ENCODE measurements around the gene BTN3A1. TPM values are rescaled to one million over a fixed set of nuclear protein-coding genes. Genes with fewer than 3 reads are reported as not detected.
A peak's percentile ranks its signal among the peaks of the same experiment; 100 is the strongest.

BTN3A1 gene
- total RNA-seq, 1 experiment from 2014 or later, result 5.4 TPM

DNA sequence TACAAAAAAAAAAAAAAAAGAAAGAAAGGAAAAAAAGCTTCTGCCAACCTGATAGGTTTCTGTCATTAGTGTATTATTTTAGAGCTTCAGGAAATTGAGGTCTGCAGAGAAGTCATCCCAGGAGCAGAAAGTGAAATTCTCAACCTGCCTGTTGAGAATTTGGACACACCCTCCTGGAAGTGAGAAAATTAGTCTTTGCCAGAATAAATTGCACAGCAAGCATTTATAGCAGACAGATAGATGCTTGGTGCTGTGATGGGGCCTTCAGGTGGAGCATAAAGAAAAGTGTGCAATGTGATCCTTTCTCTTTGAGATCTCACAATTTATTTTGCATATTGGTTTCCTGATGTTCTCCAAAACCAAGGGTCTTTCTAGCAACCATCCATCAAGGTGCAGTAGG is 14.5 kb upstream of the BTN3A1 start:
- CTCF ChIA-PET, result no interaction called here
- no peak overlapping the region for H3K27ac ChIP-seq (ENCODE audit: low read length)
- no peaks in the 10 kb centered on the region for H3F3A ChIP-seq (ENCODE audit: low read length, unreplicated experiment)
- BruUV-seq (replicated peaks), result no TSS peak
- no peaks in the 10 kb centered on the region for H3K9me2 ChIP-seq (replicated peaks; ENCODE audit: low read length)
- no peak overlapping the region for H3K4me3 ChIP-seq (ENCODE audit: low read length)
- TF ChIP-seq EZH2phosphoT487 (IDR thresholded peaks at IDR 0.05; ENCODE audit: borderline replicate concordance, low read length) (no peak), EZH2 (IDR thresholded peaks at IDR 0.05; ENCODE audit: low read length, unreplicated experiment) (no peak)
- TF ChIP-seq, protein P1, sequence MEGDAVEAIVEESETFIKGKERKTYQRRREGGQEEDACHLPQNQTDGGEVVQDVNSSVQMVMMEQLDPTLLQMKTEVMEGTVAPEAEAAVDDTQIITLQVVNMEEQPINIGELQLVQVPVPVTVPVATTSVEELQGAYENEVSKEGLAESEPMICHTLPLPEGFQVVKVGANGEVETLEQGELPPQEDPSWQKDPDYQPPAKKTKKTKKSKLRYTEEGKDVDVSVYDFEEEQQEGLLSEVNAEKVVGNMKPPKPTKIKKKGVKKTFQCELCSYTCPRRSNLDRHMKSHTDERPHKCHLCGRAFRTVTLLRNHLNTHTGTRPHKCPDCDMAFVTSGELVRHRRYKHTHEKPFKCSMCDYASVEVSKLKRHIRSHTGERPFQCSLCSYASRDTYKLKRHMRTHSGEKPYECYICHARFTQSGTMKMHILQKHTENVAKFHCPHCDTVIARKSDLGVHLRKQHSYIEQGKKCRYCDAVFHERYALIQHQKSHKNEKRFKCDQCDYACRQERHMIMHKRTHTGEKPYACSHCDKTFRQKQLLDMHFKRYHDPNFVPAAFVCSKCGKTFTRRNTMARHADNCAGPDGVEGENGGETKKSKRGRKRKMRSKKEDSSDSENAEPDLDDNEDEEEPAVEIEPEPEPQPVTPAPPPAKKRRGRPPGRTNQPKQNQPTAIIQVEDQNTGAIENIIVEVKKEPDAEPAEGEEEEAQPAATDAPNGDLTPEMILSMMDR (conservative IDR thresholded peaks at IDR 0.05; ENCODE audit: low read depth, low read length), result no peak
- no peaks in the 10 kb centered on the region for H3K79me2 ChIP-seq (ENCODE audit: low read length)
- H3K9ac ChIP-seq (ENCODE audit: low read length), result no peak overlapping the region
- H3K27me3 ChIP-seq (ENCODE audit: low read length), result no peaks in the 10 kb centered on the region
- H2AFZ ChIP-seq (ENCODE audit: low read length), result no peak overlapping the region
- DNase-seq (no peak), ATAC-seq (no peak)
- peaks cover 11% of the 10 kb centered on the region for H3K4me1 ChIP-seq (ENCODE audit: insufficient read depth, low read length)
- H3K9me3 ChIP-seq (ENCODE audit: low read length), result no peaks in the 10 kb centered on the region
- no peak overlapping the region for H3K4me2 ChIP-seq (ENCODE audit: low read length)
- H3K36me3 ChIP-seq (ENCODE audit: low read depth, low read length), result peaks cover 2% of the 10 kb centered on the region; the same call in 1 of the 2 replicates
- intact Hi-C loops (cut with micrococcal nuclease), result no loop called here
- H4K20me1 ChIP-seq (ENCODE audit: low read length), result no peaks in the 10 kb centered on the region
- POLR2A ChIA-PET (ENCODE audit: unreplicated experiment), result no interaction called here

DNA sequence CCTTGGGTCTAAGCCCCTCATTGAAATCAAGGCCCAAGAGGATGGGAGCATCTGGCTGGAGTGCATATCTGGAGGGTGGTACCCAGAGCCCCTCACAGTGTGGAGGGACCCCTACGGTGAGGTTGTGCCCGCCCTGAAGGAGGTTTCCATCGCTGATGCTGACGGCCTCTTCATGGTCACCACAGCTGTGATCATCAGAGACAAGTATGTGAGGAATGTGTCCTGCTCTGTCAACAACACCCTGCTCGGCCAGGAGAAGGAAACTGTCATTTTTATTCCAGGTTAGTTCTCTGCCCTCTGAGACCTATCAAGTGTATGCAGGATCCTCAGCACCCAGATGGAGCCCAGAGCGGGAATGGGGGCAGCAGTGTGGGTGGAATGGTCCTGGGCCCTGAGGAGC is 14.1 kb upstream of the BTN3A1 start:
- no peak overlapping the region for H3K27ac ChIP-seq (ENCODE audit: low read length)
- no peaks in the 10 kb centered on the region for H4K20me1 ChIP-seq (ENCODE audit: low read length)
- ATAC-seq (no peak), DNase-seq (peak; percentile 11)
- no TSS peak for BruUV-seq (replicated peaks)
- no peaks in the 10 kb centered on the region for H3F3A ChIP-seq (ENCODE audit: low read length, unreplicated experiment)
- ChIA-PET CTCF (no interaction called here), POLR2A (ENCODE audit: unreplicated experiment) (no interaction called here)
- H3K4me1 ChIP-seq (ENCODE audit: insufficient read depth, low read length), result peaks cover 11% of the 10 kb centered on the region
- no peaks in the 10 kb centered on the region for H3K27me3 ChIP-seq (ENCODE audit: low read length)
- no peak overlapping the region for H2AFZ ChIP-seq (ENCODE audit: low read length)
- no peak overlapping the region for H3K4me2 ChIP-seq (ENCODE audit: low read length)
- H3K36me3 ChIP-seq (ENCODE audit: low read depth, low read length), result peaks cover 2% of the 10 kb centered on the region; the same call in 1 of the 2 replicates
- intact Hi-C loops (cut with micrococcal nuclease), result no loop called here
- no peak overlapping the region for H3K9ac ChIP-seq (ENCODE audit: low read length)
- no peaks in the 10 kb centered on the region for H3K9me3 ChIP-seq (ENCODE audit: low read length)
- no peaks in the 10 kb centered on the region for H3K79me2 ChIP-seq (ENCODE audit: low read length)
- H3K9me2 ChIP-seq (replicated peaks; ENCODE audit: low read length), result no peaks in the 10 kb centered on the region
- TF ChIP-seq EZH2phosphoT487 (IDR thresholded peaks at IDR 0.05; ENCODE audit: borderline replicate concordance, low read length), result no peak
- no peak for TF ChIP-seq EZH2 (IDR thresholded peaks at IDR 0.05; ENCODE audit: low read length, unreplicated experiment)
- H3K4me3 ChIP-seq (ENCODE audit: low read length), result no peak overlapping the region

DNA sequence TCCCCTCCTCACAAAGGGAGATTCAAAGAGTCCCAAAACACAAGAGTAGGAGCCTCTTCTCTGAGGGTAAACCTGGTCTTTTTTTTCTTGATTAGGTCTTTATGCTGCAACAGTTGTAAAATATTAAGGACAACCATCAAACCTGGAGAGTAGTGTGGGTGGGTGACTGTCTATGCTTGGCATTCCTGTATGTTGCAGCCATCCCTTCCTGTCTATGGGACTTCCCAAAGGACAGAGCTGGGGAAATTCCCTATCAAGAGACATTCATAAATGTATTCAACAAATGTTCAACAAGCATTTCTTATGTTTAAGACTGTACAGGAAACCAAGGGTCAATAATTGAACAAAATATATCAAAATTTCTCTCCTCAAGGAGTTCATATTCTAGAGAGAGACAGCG is 13.6 kb upstream of the BTN3A1 start:
- ATAC-seq, result no peak
- H3K27ac ChIP-seq (ENCODE audit: low read length), result no peak overlapping the region
- no peaks in the 10 kb centered on the region for H3F3A ChIP-seq (ENCODE audit: low read length, unreplicated experiment)
- H3K9me2 ChIP-seq (replicated peaks; ENCODE audit: low read length), result no peaks in the 10 kb centered on the region
- no peak overlapping the region for H2AFZ ChIP-seq (ENCODE audit: low read length)
- ChIA-PET POLR2A (ENCODE audit: unreplicated experiment) (no interaction called here), CTCF (no interaction called here)
- peaks cover 10% of the 10 kb centered on the region for H3K4me1 ChIP-seq (ENCODE audit: insufficient read depth, low read length)
- no peak for DNase-seq
- H3K27me3 ChIP-seq (ENCODE audit: low read length), result no peaks in the 10 kb centered on the region
- H3K79me2 ChIP-seq (ENCODE audit: low read length), result no peaks in the 10 kb centered on the region
- BruUV-seq (replicated peaks), result no TSS peak
- intact Hi-C loops (cut with micrococcal nuclease), result no loop called here
- no peak overlapping the region for H3K4me3 ChIP-seq (ENCODE audit: low read length)
- H3K36me3 ChIP-seq (ENCODE audit: low read depth, low read length), result peaks cover 2% of the 10 kb centered on the region; the same call in 1 of the 2 replicates
- H3K4me2 ChIP-seq (ENCODE audit: low read length), result no peak overlapping the region
- no peak overlapping the region for H3K9ac ChIP-seq (ENCODE audit: low read length)
- no peaks in the 10 kb centered on the region for H3K9me3 ChIP-seq (ENCODE audit: low read length)
- no peak for TF ChIP-seq EZH2 (IDR thresholded peaks at IDR 0.05; ENCODE audit: low read length, unreplicated experiment)
- TF ChIP-seq, protein P1 (conservative IDR thresholded peaks at IDR 0.05; ENCODE audit: low read depth, low read length), result no peak
- TF ChIP-seq EZH2phosphoT487 (IDR thresholded peaks at IDR 0.05; ENCODE audit: borderline replicate concordance, low read length), result no peak
- H4K20me1 ChIP-seq (ENCODE audit: low read length), result no peaks in the 10 kb centered on the region
